ENCODE measurements around the gene FAM120B.
A peak's percentile ranks its signal among the peaks of the same experiment; 100 is the strongest.

Gene FAM120B

DNA sequence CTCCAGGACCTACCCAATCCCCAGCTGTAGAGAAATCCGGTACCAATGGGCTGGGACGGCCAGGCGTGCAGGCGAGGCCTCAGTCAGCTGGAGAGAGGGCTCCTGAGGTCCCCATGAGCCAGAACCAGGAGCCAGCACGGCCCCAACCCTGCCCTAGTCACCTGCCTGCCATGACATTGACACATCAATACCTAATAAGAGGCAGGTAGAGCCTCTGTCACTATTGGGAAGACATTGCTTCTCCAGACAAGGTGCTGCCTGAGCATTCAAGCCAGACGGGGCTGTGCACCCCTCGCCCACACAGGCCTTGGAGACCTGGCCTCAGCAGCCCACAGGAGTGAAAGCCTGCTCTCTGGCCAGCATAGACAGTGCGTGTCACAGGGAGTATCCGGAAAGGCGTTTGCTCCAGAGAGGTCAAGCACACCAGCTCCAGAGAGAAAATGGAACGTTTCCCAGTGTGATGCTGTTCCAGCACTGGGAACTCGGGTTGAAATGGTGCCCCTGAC lies 19.1 kb upstream of the FAM120B start:
- H3K27ac Mint-ChIP-seq: no peak overlapping the region
- intact Hi-C loops (cut with micrococcal nuclease): no loop called here
- H3K9me3 Mint-ChIP-seq: no peaks in the 10 kb centered on the region
- peaks cover 38% of the 10 kb centered on the region for H3K4me1 Mint-ChIP-seq (ENCODE audit: low read depth)
- peaks cover 77% of the 10 kb centered on the region for H3K27me3 Mint-ChIP-seq
- H3K36me3 Mint-ChIP-seq (ENCODE audit: low read depth): peaks cover 5% of the 10 kb centered on the region
- no peak overlapping the region for H3K4me3 Mint-ChIP-seq

DNA sequence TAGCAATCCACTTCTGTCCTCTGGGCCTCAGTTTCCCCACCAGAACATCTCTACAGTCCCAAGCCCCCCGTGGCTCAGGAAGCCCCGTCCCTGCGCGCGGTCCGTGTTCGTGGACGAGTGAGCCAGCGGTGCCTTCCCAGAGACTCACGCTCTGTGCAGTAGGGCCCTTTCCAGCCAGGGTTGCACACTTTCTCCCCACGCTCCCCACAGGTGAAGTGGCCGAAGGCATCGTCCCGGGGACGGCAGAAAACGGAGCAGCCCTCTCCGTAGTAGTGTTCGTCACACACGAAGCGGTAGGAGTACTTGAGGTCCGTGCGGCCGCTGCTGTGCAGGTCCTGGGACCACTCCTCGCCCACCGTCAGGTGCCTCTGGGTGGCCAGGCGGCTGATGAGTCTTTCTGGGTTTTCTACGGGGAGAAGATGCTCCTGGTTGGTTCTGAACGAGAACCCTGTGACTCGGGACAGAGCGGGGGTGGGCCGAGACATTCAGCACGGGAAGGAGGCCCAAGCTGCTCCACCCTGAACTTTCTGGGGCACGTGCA lies 18.4 kb upstream of the FAM120B start:
- Mint-ChIP-seq H3K27ac (no peak overlapping the region), H3K4me1 (ENCODE audit: low read depth) (peaks cover 45% of the 10 kb centered on the region), H3K9me3 (no peaks in the 10 kb centered on the region), H3K27me3 (peaks cover 85% of the 10 kb centered on the region), H3K4me3 (no peak overlapping the region), H3K36me3 (ENCODE audit: low read depth) (peaks cover 5% of the 10 kb centered on the region)
- intact Hi-C loops (cut with micrococcal nuclease): no loop called here

DNA sequence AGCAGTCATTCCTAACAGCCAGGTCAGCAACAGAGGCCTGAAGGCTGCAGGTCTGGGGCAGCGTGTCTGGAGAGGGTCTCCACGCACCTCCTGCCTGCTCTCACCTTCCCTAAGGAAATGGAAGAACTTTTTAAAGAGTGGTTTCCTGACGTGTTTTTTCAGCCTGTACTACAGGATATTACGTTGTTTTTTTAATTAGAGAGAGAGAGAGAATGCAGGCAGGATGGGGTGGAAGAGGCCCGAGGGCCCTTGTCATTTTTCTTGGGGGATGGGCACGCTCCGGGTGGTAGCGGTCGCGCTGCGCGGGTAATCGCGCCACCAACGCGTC lies 17.7 kb upstream of the FAM120B start:
- intact Hi-C loops (cut with micrococcal nuclease): no loop called here
- Mint-ChIP-seq H3K4me3 (peak overlapping the region; percentile 90), H3K9me3 (no peaks in the 10 kb centered on the region), H3K27ac (no peak overlapping the region), H3K4me1 (ENCODE audit: low read depth) (peaks cover 52% of the 10 kb centered on the region), H3K36me3 (ENCODE audit: low read depth) (peaks cover 5% of the 10 kb centered on the region), H3K27me3 (peaks cover 91% of the 10 kb centered on the region)

DNA sequence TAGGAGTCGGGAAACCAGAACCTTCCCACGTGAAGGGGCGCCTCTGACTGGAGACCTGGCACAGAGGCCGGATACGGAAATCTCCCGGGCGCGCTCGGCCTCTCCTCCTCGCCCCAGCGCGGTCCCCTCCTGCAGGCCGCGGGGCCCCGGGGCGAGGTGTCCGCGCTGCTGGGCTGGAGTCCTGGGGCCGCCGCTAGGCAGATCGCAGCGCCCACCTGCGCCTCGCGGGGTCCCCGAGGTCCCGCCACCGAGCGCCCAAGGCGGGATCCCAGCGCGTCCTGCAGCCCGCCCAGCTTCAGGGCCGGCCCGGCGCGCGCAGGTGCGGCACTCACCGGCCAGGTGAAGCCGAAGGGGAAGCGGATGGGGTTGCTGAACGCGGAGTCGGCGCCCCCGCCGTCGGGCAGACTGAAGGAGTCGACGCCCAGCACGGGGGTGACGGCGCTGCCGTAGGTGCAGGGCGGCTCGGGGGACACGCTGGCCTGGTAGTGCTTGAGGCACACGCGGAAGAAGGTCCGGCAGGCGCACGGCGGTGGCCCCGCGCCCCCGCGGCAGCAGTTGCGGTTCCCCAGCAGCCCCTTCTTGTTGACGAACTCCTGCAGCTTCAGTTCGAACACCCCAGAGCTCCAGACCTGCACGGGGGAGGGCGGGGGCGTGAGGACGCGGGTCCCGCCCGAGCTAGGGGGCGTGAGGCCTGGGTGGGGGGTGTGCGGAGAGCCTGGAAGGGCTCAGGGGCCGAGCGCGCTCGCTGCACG lies 17.2 kb upstream of the FAM120B start:
- intact Hi-C loops (cut with micrococcal nuclease): no loop called here
- peaks cover 95% of the 10 kb centered on the region for H3K27me3 Mint-ChIP-seq
- no peaks in the 10 kb centered on the region for H3K9me3 Mint-ChIP-seq
- H3K4me1 Mint-ChIP-seq (ENCODE audit: low read depth): peaks cover 57% of the 10 kb centered on the region
- peak overlapping the region; percentile 90 for H3K4me3 Mint-ChIP-seq
- H3K36me3 Mint-ChIP-seq (ENCODE audit: low read depth): peaks cover 5% of the 10 kb centered on the region
- no peak overlapping the region for H3K27ac Mint-ChIP-seq

GRCh38 chr6:170289951-170290295 lies 16.6 kb upstream of the FAM120B start:
- H3K9me3 Mint-ChIP-seq: no peaks in the 10 kb centered on the region
- peak overlapping the region; percentile 90 for H3K4me3 Mint-ChIP-seq
- H3K27ac Mint-ChIP-seq: peak overlapping the region; percentile 12
- peaks cover 97% of the 10 kb centered on the region for H3K27me3 Mint-ChIP-seq
- intact Hi-C loops (cut with micrococcal nuclease): loop anchor here (10.0 kb wide), 1 partner anchor 295 kb away; no protein-coding TSS in a partner anchor
- H3K4me1 Mint-ChIP-seq (ENCODE audit: low read depth): peaks cover 58% of the 10 kb centered on the region
- peaks cover 5% of the 10 kb centered on the region for H3K36me3 Mint-ChIP-seq (ENCODE audit: low read depth)

DNA sequence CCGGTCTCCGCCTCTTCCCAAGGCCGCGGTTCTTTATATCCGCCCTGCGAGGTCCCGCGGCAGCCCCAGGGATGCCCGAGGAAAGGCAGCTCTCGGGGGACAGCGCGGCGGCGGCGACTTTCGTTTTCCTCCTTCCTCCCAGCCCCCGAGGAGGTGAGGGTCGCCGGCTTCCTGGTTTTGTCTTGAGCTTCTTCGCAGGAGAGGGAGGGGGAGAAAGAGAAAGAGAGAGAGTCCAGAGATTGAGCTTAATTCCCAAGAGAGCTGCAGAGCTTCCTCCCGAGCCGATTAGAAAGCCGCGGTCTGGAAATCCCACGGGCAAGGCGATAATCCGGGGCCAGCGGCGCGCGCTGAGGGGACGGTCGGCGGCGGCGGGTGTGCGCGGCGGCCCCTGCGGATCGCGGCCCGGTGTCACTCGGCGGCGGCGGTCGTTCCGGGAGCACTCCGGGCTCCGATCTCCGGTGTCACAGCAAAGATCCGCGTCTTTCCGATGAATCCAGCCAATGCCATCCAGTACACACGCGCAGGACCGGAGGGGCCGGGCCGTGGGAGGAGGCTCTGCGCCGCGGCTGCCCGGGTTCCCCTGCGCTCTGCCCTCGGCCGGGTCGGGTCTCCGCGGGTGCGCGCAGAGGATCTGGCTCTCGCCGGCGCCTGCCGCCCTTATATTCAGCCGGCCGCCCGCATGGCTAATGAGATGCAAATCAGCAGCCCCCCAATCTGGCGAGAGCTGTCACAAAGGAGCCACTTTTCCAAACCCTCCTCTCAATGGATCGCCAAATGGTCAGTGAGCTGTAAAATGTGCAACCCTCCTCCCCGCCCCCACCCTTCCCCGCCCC lies 16.0 kb upstream of the FAM120B start, which contains the start of gene DLL1:
DLL1 (minus strand) TSS at position 783 of the 833 bp plus-strand sequence. CDS start 939 bp downstream, outside the sequence.
- intact Hi-C loops (cut with micrococcal nuclease): loop anchor here (10.0 kb wide), 1 partner anchor 296 kb away; no protein-coding TSS in a partner anchor
- Mint-ChIP-seq H3K27me3 (peaks cover 97% of the 10 kb centered on the region), H3K9me3 (no peaks in the 10 kb centered on the region), H3K36me3 (ENCODE audit: low read depth) (peaks cover 5% of the 10 kb centered on the region), H3K4me1 (ENCODE audit: low read depth) (peaks cover 64% of the 10 kb centered on the region), H3K4me3 (peak within 1 kb of the TSS; percentile 90), H3K27ac (peak within 1 kb of the TSS; percentile 12)

DNA sequence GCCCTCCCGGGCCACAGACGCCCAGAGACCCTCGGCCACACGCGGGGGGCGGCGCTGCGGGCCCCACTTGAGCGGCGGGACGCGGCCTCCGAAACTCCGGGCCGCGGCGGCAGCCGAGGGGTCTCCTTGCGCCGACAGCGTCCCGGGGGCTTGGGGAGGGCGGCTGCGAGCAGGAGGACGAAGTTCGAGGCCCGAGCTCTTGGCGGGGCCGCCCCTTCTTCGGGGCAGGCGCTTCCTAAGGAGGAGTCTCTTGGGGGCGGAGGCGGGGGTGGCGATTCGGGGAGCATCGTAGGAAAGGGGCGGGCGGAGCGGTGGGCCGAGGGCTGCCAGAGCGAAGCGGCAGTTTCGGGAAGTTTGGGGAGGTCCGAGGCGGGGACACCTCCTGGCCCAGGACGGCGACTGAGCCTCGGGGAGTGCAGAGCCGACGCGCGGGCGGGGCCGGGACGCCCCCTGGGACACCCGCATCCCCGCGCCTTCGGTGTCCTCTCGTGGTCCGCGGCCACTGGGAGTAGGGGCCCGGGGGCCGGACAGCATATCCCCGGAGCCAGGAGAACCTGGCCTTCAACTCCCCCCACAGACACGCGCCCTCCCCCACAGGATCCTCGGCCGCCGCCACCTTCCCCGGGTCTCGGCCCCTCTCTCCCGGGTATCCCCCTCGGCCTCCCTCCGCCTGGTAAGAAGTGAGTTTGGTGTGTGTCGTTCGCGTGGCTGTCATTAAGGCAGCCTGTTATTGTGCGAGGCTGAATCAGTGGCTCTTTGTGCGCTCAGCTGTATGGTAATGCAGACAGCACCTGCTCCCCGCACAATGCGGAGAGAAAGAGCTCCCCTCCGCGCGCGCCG lies 15.1 kb upstream of the FAM120B start:
- intact Hi-C loops (cut with micrococcal nuclease): loop anchor here (2.0 to 10.0 kb wide), 2 partner anchors 15 to 297 kb away; partner anchors contain the start of gene FAM120B
- peaks cover 94% of the 10 kb centered on the region for H3K27me3 Mint-ChIP-seq
- H3K4me1 Mint-ChIP-seq (ENCODE audit: low read depth): peaks cover 71% of the 10 kb centered on the region

DNA sequence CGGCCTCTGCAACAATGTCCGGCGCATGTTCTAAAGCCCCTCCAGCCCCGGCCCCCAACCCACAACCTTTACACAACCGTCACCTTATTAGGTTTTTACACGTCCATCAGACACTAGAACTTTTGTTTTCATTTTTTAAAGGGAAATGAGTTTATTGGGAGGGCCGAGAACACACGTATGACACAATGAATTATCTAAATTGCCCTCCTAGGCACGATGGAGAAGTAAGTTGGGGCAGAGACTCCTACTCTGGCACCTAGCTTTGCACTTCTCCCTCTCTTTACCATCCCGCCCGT lies 14.5 kb upstream of the FAM120B start:
- peaks cover 93% of the 10 kb centered on the region for H3K27me3 Mint-ChIP-seq

More for the DNA sequence above, 15.1 kb upstream of the FAM120B start:
- Mint-ChIP-seq H3K4me3 (peak overlapping the region; percentile 68), H3K9me3 (no peaks in the 10 kb centered on the region), H3K27ac (no peak overlapping the region), H3K36me3 (ENCODE audit: low read depth) (peaks cover 5% of the 10 kb centered on the region)

DNA sequence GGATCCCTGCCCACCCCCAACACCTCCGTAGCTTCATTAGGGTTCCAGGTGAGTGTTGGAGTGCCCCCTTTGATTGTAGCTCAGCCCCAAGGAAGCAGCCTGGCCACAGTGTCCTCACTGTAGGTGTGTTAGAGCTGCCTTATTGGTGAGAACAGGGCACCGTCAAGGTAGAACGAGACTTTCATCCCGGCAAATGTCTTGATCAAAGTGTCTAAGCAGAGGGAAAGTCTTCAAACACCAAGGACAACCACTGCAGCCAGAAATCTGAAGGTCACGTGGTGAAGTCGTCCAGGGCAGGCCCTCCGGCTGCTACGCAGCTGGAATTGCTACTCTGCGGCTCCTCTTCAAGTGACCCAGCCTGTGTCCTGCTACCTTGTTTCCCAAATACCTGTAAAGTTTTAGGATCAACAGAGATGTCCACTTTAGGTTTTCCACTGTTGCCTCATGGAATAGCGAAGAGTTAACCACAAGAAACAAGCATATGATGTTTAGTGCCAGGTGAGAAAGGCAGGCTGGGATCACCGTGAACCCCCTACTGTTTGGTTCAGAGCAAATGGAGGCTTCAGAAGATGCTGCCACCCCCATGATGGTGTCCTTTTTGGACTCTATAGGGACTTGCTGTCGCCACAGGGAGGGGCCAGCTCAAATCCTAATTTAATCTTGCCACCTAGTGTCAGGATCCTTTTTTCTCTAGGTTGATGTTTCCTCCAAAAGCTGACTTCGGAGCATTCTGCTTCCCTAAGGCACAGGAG lies 14.0 kb upstream of the FAM120B start:
- Mint-ChIP-seq H3K27me3 (peaks cover 93% of the 10 kb centered on the region), H3K4me1 (ENCODE audit: low read depth) (peaks cover 71% of the 10 kb centered on the region), H3K9me3 (no peaks in the 10 kb centered on the region), H3K27ac (peak overlapping the region; percentile 17), H3K4me3 (peak overlapping the region; percentile 55), H3K36me3 (ENCODE audit: low read depth) (peaks cover 5% of the 10 kb centered on the region)
- intact Hi-C loops (cut with micrococcal nuclease): loop anchor here (2.0 to 10.0 kb wide), 2 partner anchors 14 to 298 kb away; partner anchors contain the start of gene FAM120B

More for the DNA sequence above, 14.5 kb upstream of the FAM120B start:
- intact Hi-C loops (cut with micrococcal nuclease): loop anchor here (2.0 to 10.0 kb wide), 2 partner anchors 15 to 297 kb away; partner anchors contain the start of gene FAM120B
- H3K4me3 Mint-ChIP-seq: peak overlapping the region; percentile 68
- peaks cover 71% of the 10 kb centered on the region for H3K4me1 Mint-ChIP-seq (ENCODE audit: low read depth)
- no peak overlapping the region for H3K27ac Mint-ChIP-seq
- H3K9me3 Mint-ChIP-seq: no peaks in the 10 kb centered on the region
- H3K36me3 Mint-ChIP-seq (ENCODE audit: low read depth): peaks cover 5% of the 10 kb centered on the region

DNA sequence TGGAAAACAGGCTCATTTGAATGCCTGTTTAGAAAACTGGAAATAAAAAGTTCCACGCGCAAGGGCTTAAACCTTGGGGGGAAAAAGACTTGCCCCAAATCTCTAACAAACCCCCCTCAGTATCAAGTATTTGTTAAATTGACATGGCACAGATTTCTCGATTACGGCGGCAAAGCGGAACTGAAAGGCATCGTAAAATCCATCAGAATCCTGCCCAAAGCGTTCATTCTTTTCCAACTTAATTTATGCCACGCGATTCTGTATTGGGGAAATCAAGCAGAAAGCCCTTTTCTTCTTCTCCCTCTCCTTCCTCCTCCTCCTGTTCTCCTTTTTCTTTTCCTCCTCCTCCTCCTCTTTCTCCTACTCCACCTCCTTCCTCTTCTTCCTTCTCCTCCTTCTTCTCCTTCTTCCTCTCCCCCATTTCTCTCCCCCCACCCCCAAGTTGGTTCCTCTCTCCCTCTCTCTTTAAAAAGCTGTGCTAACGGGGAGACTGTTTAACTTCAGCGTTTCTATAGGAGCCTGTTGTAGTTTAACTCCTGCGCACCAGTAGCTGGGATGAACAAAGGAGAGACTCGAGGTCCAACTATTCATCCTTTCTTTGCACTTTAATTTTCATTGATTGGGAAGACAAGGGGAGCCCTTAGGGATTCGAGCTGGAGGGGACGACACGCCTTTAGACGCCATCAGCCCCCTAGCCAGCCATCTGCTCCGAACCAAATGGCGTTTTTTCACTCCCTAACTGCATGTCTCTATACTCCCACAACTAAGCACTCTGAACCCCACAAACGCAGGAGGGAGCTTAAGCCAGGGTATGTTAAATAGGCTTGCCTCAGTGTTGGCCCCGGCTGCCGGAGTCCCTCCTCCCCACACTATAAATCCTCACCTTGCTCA lies 13.0 kb upstream of the FAM120B start:
- peaks cover 69% of the 10 kb centered on the region for H3K4me1 Mint-ChIP-seq (ENCODE audit: low read depth)
- H3K27me3 Mint-ChIP-seq: peaks cover 93% of the 10 kb centered on the region
- no peaks in the 10 kb centered on the region for H3K9me3 Mint-ChIP-seq
- intact Hi-C loops (cut with micrococcal nuclease): loop anchor here (2.0 to 10.0 kb wide), 2 partner anchors 13 to 299 kb away; partner anchors contain the start of gene FAM120B
- peaks cover 5% of the 10 kb centered on the region for H3K36me3 Mint-ChIP-seq (ENCODE audit: low read depth)
- peak overlapping the region; percentile 17 for H3K27ac Mint-ChIP-seq
- peak overlapping the region; percentile 55 for H3K4me3 Mint-ChIP-seq

GRCh38 chr6:170294298-170294730 lies 12.2 kb upstream of the FAM120B start:
- peaks cover 93% of the 10 kb centered on the region for H3K27me3 Mint-ChIP-seq
- peaks cover 5% of the 10 kb centered on the region for H3K36me3 Mint-ChIP-seq (ENCODE audit: low read depth)
- no peaks in the 10 kb centered on the region for H3K9me3 Mint-ChIP-seq
- intact Hi-C loops (cut with micrococcal nuclease): loop anchor here (10.0 kb wide), 1 partner anchor 300 kb away; no protein-coding TSS in a partner anchor
- H3K4me1 Mint-ChIP-seq (ENCODE audit: low read depth): peaks cover 67% of the 10 kb centered on the region
- H3K27ac Mint-ChIP-seq: no peak overlapping the region
- no peak overlapping the region for H3K4me3 Mint-ChIP-seq

Data from dendritic cell treated with granulocyte-macrophage colony-stimulating factor and Interleukin-4, amounts not matched to agents 40 ng/mL and 50 ng/mL, for 4 days (primary cell).